ENCODE data around the gene MYADM. TPM values are rescaled to one million over a fixed set of nuclear protein-coding genes. Genes with fewer than 3 reads are reported as not detected.

The MYADM gene
- polyA plus RNA-seq, 3 donors = 162 to 310 (median 254) TPM

GRCh38 chr19:53917356-53917755 lies 49.7 kb downstream of the MYADM start:
- Histone ChIP-seq H2AFZ (ENCODE audit: insufficient read depth, low read depth, low read length, poor library complexity, severe bottlenecking) (no peak overlapping the region), H3K9ac (ENCODE audit: insufficient read depth, low read length, poor library complexity, severe bottlenecking) (no peak overlapping the region), H3K4me1 (ENCODE audit: control insufficient read depth in 1 of 2, insufficient read depth in 2 of 2, low read length in 2 of 2) (no peaks in the 10 kb centered on the region), H3K9me3 (replicated peaks in 1 of 2; ENCODE audit: control insufficient read depth in 1 of 2, insufficient read depth in 1 of 2, low read length in 2 of 2) (peaks cover 0 to 3% of the 10 kb centered on the region in 2 donors), H3K4me2 (replicated peaks; ENCODE audit: extremely low read depth, low read length, poor library complexity, severe bottlenecking) (no peak overlapping the region), H3K36me3 (replicated peaks in 1 of 2; ENCODE audit: control insufficient read depth in 1 of 2, insufficient read depth in 2 of 2, low read length in 2 of 2) (no peaks in the 10 kb centered on the region), H3K27me3 (ENCODE audit: control insufficient read depth in 2 of 2, insufficient read depth in 2 of 2, low read length in 2 of 2) (peaks cover 0 to 2% of the 10 kb centered on the region in 2 donors), H3K79me2 (ENCODE audit: insufficient read depth, low read length) (no peaks in the 10 kb centered on the region), H3K27ac (ENCODE audit: low read depth in 1 of 2, low read length in 2 of 2) (no peak overlapping the region), H3K4me3 (replicated peaks in 1 of 3; ENCODE audit: low read depth in 2 of 3, low read length in 3 of 3) (no peak overlapping the region), H4K20me1 (ENCODE audit: insufficient read depth, low read length) (no peaks in the 10 kb centered on the region)
- intact Hi-C loops (cut with micrococcal nuclease) = no loop called here
- TF ChIP-seq, protein P1, sequence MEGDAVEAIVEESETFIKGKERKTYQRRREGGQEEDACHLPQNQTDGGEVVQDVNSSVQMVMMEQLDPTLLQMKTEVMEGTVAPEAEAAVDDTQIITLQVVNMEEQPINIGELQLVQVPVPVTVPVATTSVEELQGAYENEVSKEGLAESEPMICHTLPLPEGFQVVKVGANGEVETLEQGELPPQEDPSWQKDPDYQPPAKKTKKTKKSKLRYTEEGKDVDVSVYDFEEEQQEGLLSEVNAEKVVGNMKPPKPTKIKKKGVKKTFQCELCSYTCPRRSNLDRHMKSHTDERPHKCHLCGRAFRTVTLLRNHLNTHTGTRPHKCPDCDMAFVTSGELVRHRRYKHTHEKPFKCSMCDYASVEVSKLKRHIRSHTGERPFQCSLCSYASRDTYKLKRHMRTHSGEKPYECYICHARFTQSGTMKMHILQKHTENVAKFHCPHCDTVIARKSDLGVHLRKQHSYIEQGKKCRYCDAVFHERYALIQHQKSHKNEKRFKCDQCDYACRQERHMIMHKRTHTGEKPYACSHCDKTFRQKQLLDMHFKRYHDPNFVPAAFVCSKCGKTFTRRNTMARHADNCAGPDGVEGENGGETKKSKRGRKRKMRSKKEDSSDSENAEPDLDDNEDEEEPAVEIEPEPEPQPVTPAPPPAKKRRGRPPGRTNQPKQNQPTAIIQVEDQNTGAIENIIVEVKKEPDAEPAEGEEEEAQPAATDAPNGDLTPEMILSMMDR (IDR thresholded peaks at IDR 0.05) = no peak
- H3K4me3 Mint-ChIP-seq = no peak overlapping the region
- no peak for DNase-seq
- no peaks in the 10 kb centered on the region for H3K36me3 Mint-ChIP-seq
- H3K27me3 Mint-ChIP-seq (ENCODE audit: low read depth in 3 of 3) = peaks cover 3 to 24% (median 15%) of the 10 kb centered on the region in 3 donors
- 93% methylated on average over 5 of the region's 7 CpGs for WGBS (ENCODE audit: insufficient coverage)
- H3K4me1 Mint-ChIP-seq = peaks cover 3% of the 10 kb centered on the region
- H3K27ac Mint-ChIP-seq = no peak overlapping the region
- H3K9me3 Mint-ChIP-seq = peaks cover 4 to 13% (median 8%) of the 10 kb centered on the region in 7 donors

Other genes starting within 250 kb of the MYADM start
- gene DPRX, start 235.9 kb upstream of the MYADM start, polyA plus RNA-seq = not detected
- gene NLRP12, start 43.6 kb upstream of the MYADM start, polyA plus RNA-seq = 10 to 100 TPM; 40.5 to 64.9 (median 47.0) TPM
- gene PRKCG, start 14.3 kb downstream of the MYADM start, polyA plus RNA-seq = under 1 TPM in 1 of 3 donors, not detected in 2; 0.01 TPM
- not detected for gene CACNG7, start 41.4 kb downstream of the MYADM start, polyA plus RNA-seq
- under 1 TPM in 1 of 3 donors, not detected in 2; 0.05 TPM for gene CACNG8, start 95.1 kb downstream of the MYADM start, polyA plus RNA-seq
- gene CACNG6, start 123.8 kb downstream of the MYADM start, polyA plus RNA-seq = under 1 TPM in 2 of 3 donors, not detected in 1; 0.08 to 0.18 TPM
- 100 to 1,000 TPM in 2 of 3 donors, 1 to 10 TPM in 1; 3.7 to 172 (median 137) TPM for gene VSTM1, start 196.0 kb downstream of the MYADM start, polyA plus RNA-seq
- gene TARM1, start 213.5 kb downstream of the MYADM start, polyA plus RNA-seq = 1 to 10 TPM in 1 of 3 donors, under 1 TPM in 1, not detected in 1; 0.89 to 1.2 TPM
- 100 to 1,000 TPM in 2 of 3 donors, 10 to 100 TPM in 1; 81.4 to 270 (median 126) TPM for gene OSCAR, start 232.9 kb downstream of the MYADM start, polyA plus RNA-seq
- gene NDUFA3, start 235.0 kb downstream of the MYADM start, polyA plus RNA-seq = 100 to 1,000 TPM in 2 of 3 donors, 10 to 100 TPM in 1; 46.4 to 396 (median 333) TPM
- gene TFPT, start 247.8 kb downstream of the MYADM start, polyA plus RNA-seq = 10 to 100 TPM in 1 of 3 donors, 1 to 10 TPM in 2; 7.0 to 11.5 (median 9.5) TPM
- gene PRPF31, start 247.9 kb downstream of the MYADM start, polyA plus RNA-seq = 10 to 100 TPM; 34.4 to 51.8 (median 37.6) TPM